Measurements from ENCODE around the gene FCRL5.

FCRL5 gene

GRCh38 chr1:157495285-157495684 is 57.0 kb downstream of the FCRL5 start:
- TF ChIP-seq SPI1 (IDR thresholded peaks at IDR 0.05; ENCODE audit: borderline replicate concordance, low read depth), result no peak
- no peak for TF ChIP-seq CTCF (IDR thresholded peaks at IDR 0.05; ENCODE audit: insufficient read depth, low read length)
- no peak for TF ChIP-seq POLR2AphosphoS5 (IDR thresholded peaks at IDR 0.05; ENCODE audit: low read depth)
- TF ChIP-seq, protein P1, sequence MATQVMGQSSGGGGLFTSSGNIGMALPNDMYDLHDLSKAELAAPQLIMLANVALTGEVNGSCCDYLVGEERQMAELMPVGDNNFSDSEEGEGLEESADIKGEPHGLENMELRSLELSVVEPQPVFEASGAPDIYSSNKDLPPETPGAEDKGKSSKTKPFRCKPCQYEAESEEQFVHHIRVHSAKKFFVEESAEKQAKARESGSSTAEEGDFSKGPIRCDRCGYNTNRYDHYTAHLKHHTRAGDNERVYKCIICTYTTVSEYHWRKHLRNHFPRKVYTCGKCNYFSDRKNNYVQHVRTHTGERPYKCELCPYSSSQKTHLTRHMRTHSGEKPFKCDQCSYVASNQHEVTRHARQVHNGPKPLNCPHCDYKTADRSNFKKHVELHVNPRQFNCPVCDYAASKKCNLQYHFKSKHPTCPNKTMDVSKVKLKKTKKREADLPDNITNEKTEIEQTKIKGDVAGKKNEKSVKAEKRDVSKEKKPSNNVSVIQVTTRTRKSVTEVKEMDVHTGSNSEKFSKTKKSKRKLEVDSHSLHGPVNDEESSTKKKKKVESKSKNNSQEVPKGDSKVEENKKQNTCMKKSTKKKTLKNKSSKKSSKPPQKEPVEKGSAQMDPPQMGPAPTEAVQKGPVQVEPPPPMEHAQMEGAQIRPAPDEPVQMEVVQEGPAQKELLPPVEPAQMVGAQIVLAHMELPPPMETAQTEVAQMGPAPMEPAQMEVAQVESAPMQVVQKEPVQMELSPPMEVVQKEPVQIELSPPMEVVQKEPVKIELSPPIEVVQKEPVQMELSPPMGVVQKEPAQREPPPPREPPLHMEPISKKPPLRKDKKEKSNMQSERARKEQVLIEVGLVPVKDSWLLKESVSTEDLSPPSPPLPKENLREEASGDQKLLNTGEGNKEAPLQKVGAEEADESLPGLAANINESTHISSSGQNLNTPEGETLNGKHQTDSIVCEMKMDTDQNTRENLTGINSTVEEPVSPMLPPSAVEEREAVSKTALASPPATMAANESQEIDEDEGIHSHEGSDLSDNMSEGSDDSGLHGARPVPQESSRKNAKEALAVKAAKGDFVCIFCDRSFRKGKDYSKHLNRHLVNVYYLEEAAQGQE (IDR thresholded peaks at IDR 0.05; ENCODE audit: insufficient replicate concordance, low read depth), result no peak
- no peak for TF ChIP-seq GABPA (IDR thresholded peaks at IDR 0.05; ENCODE audit: low read depth)
- Histone ChIP-seq H3K27me3 (ENCODE audit: insufficient read depth, poor library complexity, severe bottlenecking) (peaks cover 2% of the 10 kb centered on the region), H3K27ac (replicated peaks) (no peak overlapping the region), H3K4me3 (replicated peaks; ENCODE audit: insufficient read depth, low read length) (no peak overlapping the region)
- DNase-seq (ENCODE audit: low read depth in 1 of 2, low spot score in 1 of 2), result no peak

DNA sequence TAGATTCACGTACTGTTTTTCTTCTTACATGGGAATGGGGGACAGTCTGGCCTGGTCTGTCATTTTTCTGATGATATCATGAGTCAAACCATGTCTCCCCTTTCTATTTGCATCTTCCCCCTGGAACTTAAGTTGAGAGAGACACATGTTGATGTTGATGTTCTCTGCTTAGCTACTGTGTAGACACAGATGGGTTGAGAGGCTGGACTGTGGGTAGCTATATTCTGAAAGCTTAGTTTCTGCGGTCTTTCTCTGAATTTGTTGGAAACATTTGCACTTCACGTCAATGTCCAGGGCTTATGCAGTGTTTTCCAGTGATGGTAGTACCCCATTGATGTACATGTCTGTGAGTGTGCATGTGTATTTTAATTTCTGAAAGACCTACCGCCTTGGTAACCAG is 58.2 kb downstream of the FCRL5 start:
- TF ChIP-seq CTCF (IDR thresholded peaks at IDR 0.05; ENCODE audit: insufficient read depth, low read length) (no peak), POLR2AphosphoS5 (IDR thresholded peaks at IDR 0.05; ENCODE audit: low read depth) (no peak), SPI1 (IDR thresholded peaks at IDR 0.05; ENCODE audit: borderline replicate concordance, low read depth) (no peak), GABPA (IDR thresholded peaks at IDR 0.05; ENCODE audit: low read depth) (no peak)
- TF ChIP-seq, protein P1 (IDR thresholded peaks at IDR 0.05; ENCODE audit: insufficient replicate concordance, low read depth), result no peak
- H3K4me3 ChIP-seq (replicated peaks; ENCODE audit: insufficient read depth, low read length), result no peak overlapping the region
- no peak overlapping the region for H3K27ac ChIP-seq (replicated peaks)
- DNase-seq (ENCODE audit: low read depth in 1 of 2, low spot score in 1 of 2), result no peak
- H3K27me3 ChIP-seq (ENCODE audit: insufficient read depth, poor library complexity, severe bottlenecking), result peaks cover 2% of the 10 kb centered on the region

GRCh38 chr1:157490467-157491165 is 61.7 kb downstream of the FCRL5 start:
- TF ChIP-seq POLR2AphosphoS5 (IDR thresholded peaks at IDR 0.05; ENCODE audit: low read depth) (no peak), CTCF (IDR thresholded peaks at IDR 0.05; ENCODE audit: insufficient read depth, low read length) (peak; percentile 30)
- DNase-seq (ENCODE audit: low read depth in 1 of 2, low spot score in 1 of 2), result peak in 1 of 2 experiments; percentile 73
- Histone ChIP-seq H3K4me3 (replicated peaks; ENCODE audit: insufficient read depth, low read length) (no peak overlapping the region), H3K27ac (replicated peaks) (no peak overlapping the region), H3K27me3 (ENCODE audit: insufficient read depth, poor library complexity, severe bottlenecking) (peaks cover 2% of the 10 kb centered on the region)

- no peak for DNase-seq (ENCODE audit: low read depth in 1 of 2, low spot score in 1 of 2)
- TF ChIP-seq, protein P1 (IDR thresholded peaks at IDR 0.05; ENCODE audit: insufficient replicate concordance, low read depth), result no peak
- no peak for TF ChIP-seq POLR2AphosphoS5 (IDR thresholded peaks at IDR 0.05; ENCODE audit: low read depth)
- TF ChIP-seq CTCF (IDR thresholded peaks at IDR 0.05; ENCODE audit: insufficient read depth, low read length), result no peak
- TF ChIP-seq GABPA (IDR thresholded peaks at IDR 0.05; ENCODE audit: low read depth), result no peak
- TF ChIP-seq SPI1 (IDR thresholded peaks at IDR 0.05; ENCODE audit: borderline replicate concordance, low read depth), result no peak
- no peak overlapping the region for H3K27ac ChIP-seq (replicated peaks)
- peaks cover 2% of the 10 kb centered on the region for H3K27me3 ChIP-seq (ENCODE audit: insufficient read depth, poor library complexity, severe bottlenecking)
- no peak overlapping the region for H3K4me3 ChIP-seq (replicated peaks; ENCODE audit: insufficient read depth, low read length)
Observed at GRCh38 chr1:157488156-157488555, 64.2 kb downstream of the FCRL5 start.

Measured in HL-60 (cell line).